Hypothalamus (tissue), 51 donors: Measurements from ENCODE around the gene SLC39A3.

Source experiments
- DNase-seq, 51 donors: peaks; one replicate each; lab custom pipeline; 2025; lab: John Stamatoyannopoulos, UW

SLC39A3 gene

DNA sequence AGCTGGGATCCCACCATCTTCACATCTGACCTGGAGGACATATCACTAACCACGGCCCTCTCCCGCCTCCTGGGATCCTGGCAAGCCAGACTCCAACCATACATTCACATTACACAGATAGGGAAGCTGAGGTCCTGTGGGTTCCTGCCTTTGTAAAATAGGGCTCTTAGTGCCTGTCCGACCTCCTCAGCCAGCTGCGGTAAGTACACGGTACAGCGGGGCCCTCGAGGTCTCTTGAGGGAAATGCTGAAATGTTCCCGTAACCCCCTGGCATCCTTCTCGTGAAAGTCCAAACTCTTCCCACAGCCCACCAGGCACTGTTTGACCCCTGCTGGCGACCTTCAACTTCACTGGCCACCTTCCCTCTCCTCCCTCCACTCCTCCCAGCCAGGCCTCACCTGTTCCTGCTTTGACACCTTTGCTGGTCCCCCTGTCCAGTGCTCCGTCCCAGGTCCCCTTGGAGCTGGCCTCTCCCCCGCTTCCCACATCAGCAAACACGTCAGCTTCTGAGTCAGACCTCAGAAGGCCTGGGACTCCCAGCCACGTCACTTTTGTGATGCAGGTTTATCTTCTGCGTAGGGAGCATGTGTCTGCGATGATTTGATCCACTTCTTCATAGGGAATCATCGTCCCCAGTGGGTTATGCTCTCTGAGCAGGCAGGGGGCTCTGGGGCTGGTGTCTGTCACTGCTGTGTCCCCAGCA, 28.5 kb downstream of the SLC39A3 start:
- no peak for DNase-seq

DNA sequence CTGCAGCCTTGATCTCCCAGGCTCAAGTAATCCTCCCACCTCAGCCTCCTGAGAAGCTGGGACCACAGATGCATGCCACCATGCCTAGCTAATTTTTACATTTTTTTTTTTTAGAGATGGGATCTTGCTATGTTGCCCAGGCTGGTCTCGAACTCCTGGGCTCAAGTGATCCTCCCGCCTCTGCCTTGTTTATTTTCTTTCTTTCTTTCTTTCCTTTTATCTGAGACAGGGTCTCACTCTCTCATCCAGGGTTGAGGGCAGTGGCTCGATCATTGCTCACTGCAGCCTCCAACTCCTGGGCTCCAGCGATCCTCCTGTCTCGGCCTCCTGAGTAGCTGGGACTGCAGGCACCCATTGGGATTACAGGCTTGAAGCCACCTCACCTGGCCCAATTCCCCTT, 33.6 kb downstream of the SLC39A3 start:
- no peak for DNase-seq

GRCh38 chr19:2703691-2704216, 36.1 kb downstream of the SLC39A3 start:
- no peak for DNase-seq

- DNase-seq = no peak
Measured at GRCh38 chr19:2703077-2703437, 36.8 kb downstream of the SLC39A3 start.

- peak in 50 of 51 donors; percentile 46 to 99 (median 90) for DNase-seq
Measured at GRCh38 chr19:2702170-2703076, 37.4 kb downstream of the SLC39A3 start, which contains the start of gene GNG7. GNG7 (minus strand) TSS chr19:2702694; CDS start chr19:2520688, 182,006 bp downstream.

DNA sequence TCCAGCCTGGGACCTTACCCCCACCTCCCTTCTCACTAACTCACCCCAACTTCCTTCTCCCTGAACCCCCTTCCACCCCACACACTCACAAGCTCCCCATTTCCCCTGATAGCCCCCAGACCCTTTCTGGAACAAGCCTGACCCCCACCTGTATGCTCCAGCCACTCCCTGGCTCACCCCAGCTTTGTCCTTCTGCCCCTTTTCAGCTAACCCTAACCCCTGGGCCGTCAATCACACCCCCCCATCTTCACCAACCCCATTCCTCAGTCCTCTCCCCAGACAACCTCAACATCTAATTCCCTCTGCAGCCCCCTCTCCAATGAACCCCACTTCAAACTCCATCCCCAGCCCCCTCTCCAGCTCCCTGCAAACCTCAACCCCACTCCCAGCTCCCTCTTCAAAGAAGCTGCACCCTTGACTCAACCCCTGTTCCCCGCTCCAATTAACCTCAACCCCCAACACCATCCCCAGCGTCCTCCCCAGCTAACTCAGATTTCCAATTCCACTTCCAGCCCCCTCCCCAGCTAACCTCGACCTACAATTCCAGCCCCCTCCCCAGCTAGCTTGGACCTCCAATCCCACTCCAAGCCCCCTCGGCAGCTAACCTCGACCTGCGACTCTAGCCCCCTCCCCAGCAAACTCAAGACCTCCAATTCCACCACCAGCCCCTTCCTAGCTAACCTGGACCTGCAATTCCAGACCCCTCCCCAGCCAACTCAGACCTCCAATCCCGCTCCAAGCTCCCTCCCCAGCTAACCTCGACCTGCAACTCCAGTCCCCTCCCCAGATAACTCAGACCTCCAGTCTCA, 38.3 kb downstream of the SLC39A3 start:
- no peak for DNase-seq

DNA sequence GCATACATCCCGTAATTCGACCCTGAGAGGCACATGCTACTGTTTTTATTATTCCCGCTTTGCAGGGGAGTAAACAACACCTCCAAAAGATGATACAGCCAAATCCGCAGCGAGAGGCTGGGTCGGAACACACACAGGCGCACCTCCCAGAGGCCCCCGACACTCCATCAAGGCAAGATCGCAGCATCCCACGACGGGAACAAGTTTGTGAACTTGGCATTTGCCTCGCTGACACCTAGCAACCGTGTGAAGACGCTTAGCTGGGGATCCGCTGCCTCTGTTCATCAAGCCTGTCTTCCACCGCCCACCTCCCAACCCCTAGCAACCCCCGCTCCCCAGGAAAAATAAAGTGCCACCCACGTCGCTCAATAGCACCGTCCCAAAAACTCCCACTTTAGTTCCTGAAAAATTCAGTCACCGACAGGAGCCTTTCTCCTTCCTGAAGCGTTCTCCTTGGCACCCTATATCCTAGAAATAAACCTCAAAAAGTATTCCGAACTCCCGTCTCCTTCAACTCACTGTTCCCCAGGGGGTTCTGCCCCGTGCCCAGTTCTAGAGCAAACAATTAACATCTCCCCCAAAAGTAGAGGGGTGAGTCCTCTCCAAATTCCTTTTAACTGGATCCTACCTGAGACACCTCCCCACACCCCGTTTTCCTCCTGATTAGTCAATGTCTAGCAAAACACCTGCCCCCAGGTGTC, 39.0 kb downstream of the SLC39A3 start:
- peak in 13 of 51 donors; percentile 11 to 63 (median 31) for DNase-seq

GRCh38 chr19:2699413-2700140, 40.2 kb downstream of the SLC39A3 start:
- DNase-seq = peak in 1 of 51 donors; percentile 29

- DNase-seq = peak in 14 of 51 donors; percentile 6 to 62 (median 31)
Measured at GRCh38 chr19:2694196-2694595, 45.6 kb downstream of the SLC39A3 start.

DNA sequence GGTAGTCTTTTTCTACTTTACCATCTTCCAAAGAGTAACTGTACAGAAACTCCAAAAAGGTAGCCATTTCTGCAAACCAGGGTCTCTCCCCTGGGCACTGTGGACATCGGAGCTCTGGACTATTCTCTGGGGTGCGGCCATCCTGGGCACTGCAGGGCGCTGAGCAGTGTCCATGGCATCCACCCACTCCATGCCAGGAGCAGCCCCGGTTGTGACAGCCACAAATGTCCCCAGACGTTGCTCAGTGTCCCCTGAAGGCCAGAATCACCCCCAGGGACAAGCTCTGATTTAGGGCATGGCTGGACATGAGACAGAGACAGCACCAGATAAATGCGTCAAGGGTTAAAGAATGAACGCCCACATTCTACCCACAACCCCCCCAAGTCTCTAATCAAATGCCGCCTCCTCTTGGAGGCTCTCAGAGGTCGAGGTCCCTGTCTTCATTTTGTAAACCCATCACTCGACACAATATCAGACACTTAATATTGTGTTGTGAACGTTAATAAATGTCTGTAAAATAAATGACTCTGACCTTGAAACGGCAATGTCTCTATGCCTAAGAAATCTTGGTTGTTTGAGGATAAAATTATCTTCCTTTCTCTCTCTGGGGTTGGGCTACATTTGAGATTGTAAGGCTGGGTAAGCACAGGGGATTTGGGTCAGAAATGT, 46.2 kb downstream of the SLC39A3 start:
- DNase-seq = peak in 5 of 51 donors; percentile 15 to 41 (median 25)

DNA sequence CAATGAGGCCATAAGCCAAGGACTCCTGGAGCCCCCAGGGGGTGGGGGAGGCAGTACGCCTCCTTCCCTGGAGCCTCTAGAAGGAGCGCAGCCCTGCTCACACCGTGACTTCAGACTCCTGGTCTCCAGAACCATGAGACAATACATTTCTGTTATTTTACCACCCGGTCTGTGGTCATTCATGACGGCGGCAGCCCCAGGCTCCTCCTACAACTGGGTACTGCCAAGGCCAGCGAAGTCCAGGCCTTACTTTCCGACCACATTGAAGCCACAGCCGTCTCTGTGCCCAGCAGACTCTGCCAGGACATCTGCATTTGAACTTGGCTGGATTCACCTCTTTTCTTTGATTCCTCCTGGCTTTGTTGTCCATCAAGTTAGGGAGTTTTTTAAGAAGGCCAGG, 47.9 kb downstream of the SLC39A3 start:
- DNase-seq = peak in 45 of 51 donors; percentile 13 to 92 (median 72)

GRCh38 chr19:2690856-2691255, 49.0 kb downstream of the SLC39A3 start:
- peak in 1 of 51 donors; percentile 37 for DNase-seq

GRCh38 chr19:2686360-2686759, 53.5 kb downstream of the SLC39A3 start:
- peak in 11 of 51 donors; percentile 13 to 44 (median 35) for DNase-seq

DNA sequence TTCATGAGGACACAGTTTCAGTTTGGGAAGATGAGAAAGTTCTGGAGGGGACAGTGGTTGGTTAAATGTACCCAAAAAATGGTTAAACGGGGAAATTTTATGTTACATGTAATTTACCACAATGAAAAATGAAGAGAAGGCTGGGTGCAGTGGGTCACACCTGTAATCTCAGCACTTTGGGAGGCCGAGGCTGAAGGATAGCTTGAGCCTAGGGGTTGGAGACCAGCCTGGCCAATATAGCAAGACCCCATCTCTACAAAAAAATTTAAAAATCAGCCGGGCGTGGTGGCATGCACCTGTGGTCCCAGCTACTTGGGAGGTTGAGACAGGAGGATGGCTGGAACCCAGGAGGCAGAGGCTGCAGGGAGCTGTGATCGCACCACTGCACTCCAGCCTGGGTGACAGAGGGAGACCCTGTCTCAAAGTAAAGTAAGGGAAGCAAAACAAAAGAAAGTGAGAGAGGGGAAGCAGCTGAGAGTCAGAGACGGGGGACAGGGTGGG, 54.6 kb downstream of the SLC39A3 start:
- DNase-seq = no peak

- DNase-seq = no peak
Measured at GRCh38 chr19:2683430-2684003, 56.3 kb downstream of the SLC39A3 start.
